ENCODE data around the gene PRKAA1. TPM values are rescaled to one million over a fixed set of nuclear protein-coding genes. Genes with fewer than 3 reads are reported as not detected.
"Not testable (repeated sequence)": the region's sequence is repeated elsewhere in the genome, so short reads cannot be mapped to it uniquely, and the experiment has no call there.

PRKAA1 gene
- total RNA-seq, 1 donor from 2014 or later, result 67.8 TPM

DNA sequence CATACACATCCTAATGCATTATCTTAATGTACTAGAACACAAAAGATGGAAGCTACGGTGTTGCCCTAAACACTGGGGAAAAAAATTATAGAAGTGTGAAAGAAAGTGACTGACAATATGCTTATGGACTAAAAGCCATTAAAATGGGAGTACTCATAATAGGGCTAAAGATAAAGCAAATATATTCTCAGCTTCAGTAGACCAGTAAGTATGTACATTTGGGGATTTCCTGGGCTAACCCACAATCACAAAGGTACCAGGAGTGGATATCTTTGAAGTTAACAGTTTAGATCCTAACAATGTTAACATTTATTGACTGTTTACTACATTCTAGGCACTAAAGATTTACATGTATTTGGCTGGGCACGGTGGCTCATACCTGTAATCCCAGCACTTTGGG is 81.6 kb downstream of the PRKAA1 start:
- no peak for TF ChIP-seq CTCF (IDR thresholded peaks at IDR 0.05)
- H3K27me3 Mint-ChIP-seq (ENCODE audit: low read depth), result no peaks in the 10 kb centered on the region
- peaks cover 16% of the 10 kb centered on the region for H3K36me3 Mint-ChIP-seq (ENCODE audit: low read depth)
- no peak overlapping the region for H3K4me3 Mint-ChIP-seq (ENCODE audit: unreplicated experiment)
- no peak for DNase-seq (ENCODE audit: low spot score)
- H3K4me1 Mint-ChIP-seq (ENCODE audit: low read depth), result peaks cover 7% of the 10 kb centered on the region
- no peak overlapping the region for H3K27ac Mint-ChIP-seq (ENCODE audit: unreplicated experiment)
- H3K9me3 Mint-ChIP-seq (ENCODE audit: low read depth), result peaks cover 7% of the 10 kb centered on the region

- DNase-seq (ENCODE audit: low spot score), result no peak
- Mint-ChIP-seq H3K9me3 (ENCODE audit: low read depth) (peaks cover 1% of the 10 kb centered on the region), H3K27me3 (ENCODE audit: low read depth) (no peaks in the 10 kb centered on the region), H3K4me1 (ENCODE audit: low read depth) (peaks cover 7% of the 10 kb centered on the region), H3K36me3 (ENCODE audit: low read depth) (peaks cover 11% of the 10 kb centered on the region), H3K4me3 (ENCODE audit: unreplicated experiment) (no peak overlapping the region), H3K27ac (ENCODE audit: unreplicated experiment) (no peak overlapping the region)
- peak; percentile 66 for TF ChIP-seq CTCF (IDR thresholded peaks at IDR 0.05)
Observed at GRCh38 chr5:40716000-40716399, 82.2 kb downstream of the PRKAA1 start.

GRCh38 chr5:40714001-40714400 is 84.2 kb downstream of the PRKAA1 start:
- peaks cover 7% of the 10 kb centered on the region for H3K4me1 Mint-ChIP-seq (ENCODE audit: low read depth)
- no peak overlapping the region for H3K27ac Mint-ChIP-seq (ENCODE audit: unreplicated experiment)
- no peak for TF ChIP-seq CTCF (IDR thresholded peaks at IDR 0.05)
- no peaks in the 10 kb centered on the region for H3K9me3 Mint-ChIP-seq (ENCODE audit: low read depth)
- no peak overlapping the region for H3K4me3 Mint-ChIP-seq (ENCODE audit: unreplicated experiment)
- no peak for DNase-seq (ENCODE audit: low spot score)
- H3K36me3 Mint-ChIP-seq (ENCODE audit: low read depth), result peaks cover 8% of the 10 kb centered on the region
- no peaks in the 10 kb centered on the region for H3K27me3 Mint-ChIP-seq (ENCODE audit: low read depth)

GRCh38 chr5:40710575-40710974 is 87.6 kb downstream of the PRKAA1 start:
- not testable (repeated sequence) for H3K4me3 Mint-ChIP-seq (ENCODE audit: unreplicated experiment); H3K27me3 Mint-ChIP-seq (ENCODE audit: low read depth); H3K4me1 Mint-ChIP-seq (ENCODE audit: low read depth); H3K27ac Mint-ChIP-seq (ENCODE audit: unreplicated experiment); DNase-seq (ENCODE audit: low spot score)
- peaks cover 20% of the 10 kb centered on the region for H3K36me3 Mint-ChIP-seq (ENCODE audit: low read depth)
- peaks cover 12% of the 10 kb centered on the region for H3K9me3 Mint-ChIP-seq (ENCODE audit: low read depth)

Other genes with a start within 250 kb of the PRKAA1 start
- gene PTGER4, start 118.5 kb downstream of the PRKAA1 start, total RNA-seq, result 4.3 to 15.4 TPM (median 4.9 TPM) in 3 replicates
- gene TTC33, start 42.4 kb downstream of the PRKAA1 start, total RNA-seq, result 14.3 to 17.3 TPM (median 15.0 TPM) in 3 replicates
- 714 to 807 TPM (median 721 TPM) in 3 replicates for gene RPL37, start 36.8 kb upstream of the PRKAA1 start, total RNA-seq
- 0.36 to 0.72 TPM (median 0.53 TPM) in 3 replicates for gene CARD6, start 43.0 kb upstream of the PRKAA1 start, total RNA-seq
- gene C7, start 111.1 kb upstream of the PRKAA1 start, total RNA-seq, result not detected in 3 replicates